Fibroblast of lung (primary cell): ENCODE data around the gene CDPF1.

ENCODE experiments used
- EZH2 ChIP-seq: IDR thresholded peaks from 2 replicates; pipeline ENCODE4 v1.5.1; 2012; ENCODE audit warnings: low read length, control low read depth, mild to moderate bottlenecking; ENCODE audit errors: missing control alignments
- TF ChIP-seq, protein P1 (sequence below), 2 donors: IDR thresholded peaks in 1 of 2; conservative IDR thresholded peaks in 1 of 2; 1 replicate in 1 of 2; 2 replicates in 1 of 2; pipeline ENCODE4 v1.5.1; 2011 to 2012; ENCODE audit warnings: low read length in 2 of 2, control low read depth in 1 of 2, inconsistent platforms in 1 of 2, low read depth in 1 of 2, mild to moderate bottlenecking in 1 of 2

DNA sequence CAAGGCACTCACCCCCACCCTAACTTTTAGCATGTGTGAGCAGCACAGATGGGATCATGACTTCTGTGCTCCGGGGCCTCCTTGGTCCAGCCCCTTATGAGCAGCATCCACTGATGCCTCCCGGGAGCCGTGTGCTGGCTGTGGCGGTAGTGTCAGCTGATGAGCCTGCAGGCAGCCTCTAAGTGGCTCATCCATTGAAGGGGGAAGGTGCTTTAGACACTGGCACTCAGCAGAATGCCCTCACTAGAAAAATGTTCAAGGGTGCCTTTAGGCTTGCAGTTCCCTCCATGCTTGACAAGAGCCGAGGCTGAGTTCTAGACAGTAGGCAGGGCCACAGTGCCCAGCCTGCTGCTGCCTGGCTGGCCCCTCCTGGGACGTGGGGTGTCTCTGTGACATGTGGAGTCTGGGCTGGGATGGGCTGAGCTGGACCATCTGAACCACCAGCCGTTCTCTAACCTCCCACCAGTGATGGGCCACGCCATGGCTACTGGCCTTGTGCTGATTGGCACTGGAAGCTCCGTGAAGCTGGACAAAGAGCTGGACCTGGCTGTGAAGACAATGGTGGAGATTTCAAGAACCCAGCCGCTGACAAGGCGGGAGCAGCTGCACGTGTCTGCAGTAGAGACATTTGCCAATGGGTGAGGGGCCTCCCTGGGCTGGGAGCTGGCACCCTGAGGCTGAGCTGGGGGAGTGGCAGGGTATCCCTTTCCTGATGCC lies 23.5 kb upstream of the CDPF1 start:
- no peak for TF ChIP-seq EZH2
- TF ChIP-seq, protein P1, sequence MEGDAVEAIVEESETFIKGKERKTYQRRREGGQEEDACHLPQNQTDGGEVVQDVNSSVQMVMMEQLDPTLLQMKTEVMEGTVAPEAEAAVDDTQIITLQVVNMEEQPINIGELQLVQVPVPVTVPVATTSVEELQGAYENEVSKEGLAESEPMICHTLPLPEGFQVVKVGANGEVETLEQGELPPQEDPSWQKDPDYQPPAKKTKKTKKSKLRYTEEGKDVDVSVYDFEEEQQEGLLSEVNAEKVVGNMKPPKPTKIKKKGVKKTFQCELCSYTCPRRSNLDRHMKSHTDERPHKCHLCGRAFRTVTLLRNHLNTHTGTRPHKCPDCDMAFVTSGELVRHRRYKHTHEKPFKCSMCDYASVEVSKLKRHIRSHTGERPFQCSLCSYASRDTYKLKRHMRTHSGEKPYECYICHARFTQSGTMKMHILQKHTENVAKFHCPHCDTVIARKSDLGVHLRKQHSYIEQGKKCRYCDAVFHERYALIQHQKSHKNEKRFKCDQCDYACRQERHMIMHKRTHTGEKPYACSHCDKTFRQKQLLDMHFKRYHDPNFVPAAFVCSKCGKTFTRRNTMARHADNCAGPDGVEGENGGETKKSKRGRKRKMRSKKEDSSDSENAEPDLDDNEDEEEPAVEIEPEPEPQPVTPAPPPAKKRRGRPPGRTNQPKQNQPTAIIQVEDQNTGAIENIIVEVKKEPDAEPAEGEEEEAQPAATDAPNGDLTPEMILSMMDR (conservative IDR thresholded peaks at IDR 0.05 in 1 of 2, IDR thresholded peaks at IDR 0.05 in 1 of 2; ENCODE audit: low read depth in 1 of 2, low read length in 2 of 2) = no peak
